GM21381 (cell line): ENCODE results near the gene PCDHGB5.
A peak's percentile ranks its signal among the peaks of the same experiment; 100 is the strongest.

Experiments used
- ATAC-seq: cut with Tn5 transposase; IDR thresholded peaks from one replicate; pipeline ENCODE4 v1.9.1; 2021; ENCODE audit warnings: mild to moderate bottlenecking, moderate library complexity; ENCODE audit not compliant: unreplicated experiment

Gene PCDHGB5

DNA sequence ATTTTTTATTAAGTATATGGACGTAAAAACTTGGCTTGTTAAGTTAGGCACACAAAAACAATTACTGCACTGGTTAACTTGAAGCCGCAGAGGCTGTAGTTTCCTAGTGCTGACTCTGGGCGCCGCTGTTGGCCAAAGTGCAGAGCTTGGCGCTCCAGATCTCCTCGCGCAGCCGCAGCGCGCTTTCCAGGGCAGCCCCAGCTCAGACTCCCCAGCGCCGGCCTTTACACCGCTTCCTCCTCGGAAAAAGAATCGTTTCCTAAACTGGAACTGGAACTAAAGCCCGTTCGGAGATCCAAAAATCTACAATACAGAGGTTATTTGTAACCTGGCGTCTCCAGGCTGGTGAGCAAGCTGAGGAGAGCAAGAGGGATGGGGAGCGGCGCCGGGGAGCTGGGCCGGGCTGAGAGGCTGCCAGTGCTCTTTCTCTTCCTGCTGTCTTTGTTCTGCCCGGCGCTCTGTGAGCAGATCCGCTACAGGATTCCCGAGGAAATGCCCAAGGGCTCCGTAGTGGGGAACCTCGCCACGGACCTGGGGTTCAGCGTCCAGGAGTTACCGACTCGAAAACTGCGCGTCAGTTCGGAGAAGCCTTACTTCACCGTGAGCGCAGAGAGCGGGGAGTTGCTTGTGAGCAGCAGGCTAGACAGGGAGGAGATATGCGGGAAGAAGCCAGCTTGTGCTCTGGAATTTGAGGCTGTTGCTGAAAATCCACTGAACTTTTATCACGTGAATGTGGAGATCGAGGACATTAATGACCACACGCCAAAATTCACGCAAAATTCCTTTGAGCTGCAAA lies at the start of gene PCDHGB5:
Gene PCDHGB5 (plus strand): TSS at position 192 of the 796 bp plus-strand sequence. CDS start 181 bp downstream, at position 373.
- ATAC-seq, result peak; percentile 75

GRCh38 chr5:141349917-141350619 lies 47.7 kb upstream of the PCDHGB5 start, which contains the start of gene PCDHGB1:
Gene PCDHGB1 (plus strand): TSS chr5:141350099. CDS start chr5:141350261, 162 bp downstream.
- ATAC-seq, result no peak

DNA sequence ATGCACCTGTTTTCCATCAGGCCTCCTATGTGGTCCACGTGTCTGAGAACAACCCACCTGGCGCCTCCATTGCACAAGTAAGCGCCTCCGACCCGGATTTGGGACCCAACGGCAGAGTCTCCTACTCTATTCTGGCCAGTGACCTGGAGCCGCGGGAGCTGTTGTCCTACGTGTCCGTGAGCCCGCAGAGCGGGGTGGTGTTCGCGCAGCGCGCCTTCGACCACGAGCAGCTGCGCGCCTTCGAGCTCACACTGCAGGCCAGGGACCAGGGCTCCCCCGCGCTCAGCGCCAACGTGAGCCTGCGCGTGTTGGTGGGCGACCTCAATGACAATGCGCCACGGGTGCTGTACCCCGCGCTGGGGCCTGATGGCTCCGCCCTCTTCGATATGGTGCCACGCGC lies 46.2 kb upstream of the PCDHGB5 start:
- ATAC-seq, result no peak

GRCh38 chr5:141354900-141355469 lies 42.8 kb upstream of the PCDHGB5 start, which contains the start of gene PCDHGA4:
Gene PCDHGA4 (plus strand): TSS chr5:141355021. CDS start chr5:141355108, 87 bp downstream.
- ATAC-seq, result no peak

DNA sequence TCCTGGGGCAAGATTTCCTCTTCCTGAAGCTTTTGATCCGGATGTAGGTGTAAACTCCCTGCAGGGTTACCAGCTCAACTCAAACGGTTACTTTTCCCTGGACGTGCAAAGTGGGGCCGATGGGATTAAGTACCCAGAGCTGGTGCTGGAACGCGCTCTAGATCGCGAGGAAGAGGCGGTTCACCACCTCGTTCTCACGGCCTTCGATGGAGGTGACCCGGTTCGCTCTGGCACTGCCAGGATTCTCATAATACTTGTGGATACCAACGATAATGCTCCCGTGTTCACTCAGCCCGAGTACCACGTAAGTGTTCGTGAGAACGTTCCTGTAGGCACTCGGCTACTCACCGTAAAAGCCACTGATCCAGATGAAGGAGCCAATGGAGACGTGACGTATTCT lies 42.1 kb upstream of the PCDHGB5 start:
- no peak for ATAC-seq

DNA sequence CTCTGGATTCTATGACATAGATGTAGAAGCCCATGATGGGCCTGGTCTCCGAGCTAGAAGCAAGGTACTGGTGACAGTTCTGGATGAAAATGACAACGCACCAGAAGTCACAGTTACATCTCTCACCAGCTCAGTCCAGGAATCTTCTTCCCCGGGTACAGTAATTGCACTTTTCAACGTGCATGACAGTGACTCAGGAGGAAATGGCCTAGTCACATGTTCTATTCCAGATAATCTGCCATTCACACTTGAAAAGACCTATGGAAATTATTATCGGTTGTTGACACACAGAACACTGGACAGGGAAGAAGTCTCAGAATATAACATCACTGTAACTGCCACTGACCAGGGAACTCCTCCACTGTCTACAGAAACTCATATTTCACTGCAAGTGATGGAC lies 41.6 kb upstream of the PCDHGB5 start:
- no peak for ATAC-seq

- no peak for ATAC-seq
These were observed 40.8 kb upstream of the PCDHGB5 start for GRCh38 chr5:141356950-141357349.

DNA sequence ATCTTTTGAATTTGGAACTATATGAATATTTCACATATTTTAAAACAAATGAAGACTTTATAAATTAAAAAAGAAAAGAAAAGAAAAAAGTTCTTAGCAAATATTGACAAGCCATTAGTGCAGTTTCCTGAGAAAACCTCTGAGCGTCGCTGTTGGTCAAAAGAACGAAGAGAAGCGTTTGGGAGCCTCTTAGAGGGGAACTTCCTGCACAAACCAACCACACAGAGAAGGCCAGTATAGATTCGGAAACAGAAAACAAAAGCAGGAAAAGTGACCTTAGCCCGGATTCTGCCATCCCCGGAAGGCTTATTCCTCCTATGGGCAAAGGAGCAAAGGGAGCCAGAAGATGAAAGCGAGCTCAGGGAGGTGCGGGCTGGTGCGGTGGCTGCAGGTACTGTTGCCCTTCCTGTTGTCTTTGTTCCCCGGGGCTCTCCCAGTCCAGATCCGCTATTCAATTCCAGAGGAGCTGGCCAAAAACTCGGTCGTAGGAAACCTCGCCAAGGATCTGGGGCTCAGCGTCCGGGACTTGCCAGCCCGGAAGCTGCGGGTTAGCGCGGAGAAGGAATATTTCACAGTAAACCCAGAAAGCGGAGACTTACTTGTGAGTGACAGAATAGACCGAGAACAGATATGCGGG lies 37.8 kb upstream of the PCDHGB5 start, which contains the start of gene PCDHGB2:
Gene PCDHGB2 (plus strand): TSS at position 205 of the 637 bp plus-strand sequence. CDS start 142 bp downstream, at position 347.
- ATAC-seq, result no peak

DNA sequence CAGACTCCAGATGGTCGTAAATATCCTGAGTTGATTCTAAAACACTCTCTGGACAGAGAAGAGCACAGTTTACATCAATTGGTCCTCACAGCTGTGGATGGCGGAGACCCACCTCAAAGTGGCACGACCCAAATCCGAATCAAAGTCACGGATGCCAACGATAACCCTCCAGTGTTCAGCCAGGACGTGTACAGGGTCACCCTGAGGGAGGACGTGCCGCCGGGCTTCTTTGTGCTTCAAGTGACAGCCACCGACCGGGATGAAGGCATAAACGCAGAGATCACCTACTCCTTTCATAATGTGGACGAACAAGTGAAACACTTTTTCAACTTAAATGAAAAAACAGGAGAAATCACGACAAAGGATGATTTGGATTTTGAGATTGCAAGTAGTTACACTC lies 37.1 kb upstream of the PCDHGB5 start:
- ATAC-seq, result no peak

DNA sequence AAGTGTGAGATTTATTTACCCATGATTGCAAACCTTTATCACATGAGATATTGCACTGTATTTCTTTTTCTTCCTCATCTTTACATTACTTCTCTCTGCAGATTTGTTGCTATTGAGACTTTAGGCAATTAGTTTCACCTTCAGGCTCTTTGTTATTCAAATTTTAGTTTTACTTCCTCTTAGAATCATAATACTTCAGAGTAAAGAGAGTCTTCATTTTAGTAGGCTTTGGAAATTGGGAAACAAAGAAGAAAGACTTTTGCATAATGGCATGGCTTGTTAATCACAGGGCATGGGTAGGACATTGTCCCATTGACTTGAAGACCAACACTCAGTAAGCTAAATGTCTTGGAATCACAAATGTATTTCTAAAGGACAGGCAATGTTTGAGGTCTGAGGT lies 35.0 kb upstream of the PCDHGB5 start:
- ATAC-seq, result no peak

- no peak for ATAC-seq
These were observed 33.6 kb upstream of the PCDHGB5 start, which contains the start of gene PCDHGA5 for GRCh38 chr5:141363952-141364660. Gene PCDHGA5 (plus strand): TSS chr5:141364162. CDS start chr5:141364331, 169 bp downstream.

- ATAC-seq, result no peak
These were observed 31.5 kb upstream of the PCDHGB5 start for GRCh38 chr5:141366016-141366896.

DNA sequence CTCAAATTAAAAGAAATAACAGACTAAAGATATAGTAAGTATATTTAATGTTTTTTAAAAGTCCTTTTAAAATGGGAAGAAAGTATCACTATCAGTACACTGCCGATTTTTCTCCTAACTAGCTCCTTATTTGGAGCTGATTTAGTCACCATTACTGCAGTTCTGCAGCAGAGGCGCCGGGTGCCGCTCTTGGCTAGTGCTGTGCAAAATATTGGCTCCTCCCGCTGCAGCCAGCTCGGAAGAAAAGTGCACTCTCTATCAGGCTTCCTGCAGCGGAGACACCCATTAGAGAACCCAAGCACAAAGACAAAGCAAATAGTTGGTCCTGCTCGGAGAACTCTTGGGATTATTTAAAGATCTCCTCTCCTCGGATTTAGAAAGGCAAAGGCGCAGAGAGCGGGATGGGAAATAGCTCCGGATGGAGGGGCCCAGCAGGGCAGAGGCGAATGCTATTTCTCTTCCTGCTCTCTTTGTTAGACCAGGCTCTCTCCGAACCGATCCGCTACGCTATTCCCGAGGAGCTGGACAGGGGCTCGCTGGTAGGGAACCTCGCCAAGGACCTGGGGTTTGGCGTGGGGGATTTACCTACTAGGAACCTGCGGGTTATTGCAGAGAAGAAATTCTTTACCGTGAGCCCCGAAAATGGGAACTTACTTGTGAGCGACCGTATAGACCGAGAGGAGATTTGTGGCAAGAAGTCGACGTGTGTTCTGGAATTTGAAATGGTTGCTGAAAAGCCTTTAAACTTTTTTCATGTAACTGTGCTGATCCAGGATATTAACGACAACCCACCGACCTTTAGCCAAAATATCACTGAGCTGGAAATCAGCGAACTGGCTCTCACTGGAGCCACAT lies 27.5 kb upstream of the PCDHGB5 start, which contains the start of gene PCDHGB3:
Gene PCDHGB3 (plus strand): TSS at position 249 of the 855 bp plus-strand sequence. CDS start 153 bp downstream, at position 402.
- ATAC-seq, result peak; percentile 97

DNA sequence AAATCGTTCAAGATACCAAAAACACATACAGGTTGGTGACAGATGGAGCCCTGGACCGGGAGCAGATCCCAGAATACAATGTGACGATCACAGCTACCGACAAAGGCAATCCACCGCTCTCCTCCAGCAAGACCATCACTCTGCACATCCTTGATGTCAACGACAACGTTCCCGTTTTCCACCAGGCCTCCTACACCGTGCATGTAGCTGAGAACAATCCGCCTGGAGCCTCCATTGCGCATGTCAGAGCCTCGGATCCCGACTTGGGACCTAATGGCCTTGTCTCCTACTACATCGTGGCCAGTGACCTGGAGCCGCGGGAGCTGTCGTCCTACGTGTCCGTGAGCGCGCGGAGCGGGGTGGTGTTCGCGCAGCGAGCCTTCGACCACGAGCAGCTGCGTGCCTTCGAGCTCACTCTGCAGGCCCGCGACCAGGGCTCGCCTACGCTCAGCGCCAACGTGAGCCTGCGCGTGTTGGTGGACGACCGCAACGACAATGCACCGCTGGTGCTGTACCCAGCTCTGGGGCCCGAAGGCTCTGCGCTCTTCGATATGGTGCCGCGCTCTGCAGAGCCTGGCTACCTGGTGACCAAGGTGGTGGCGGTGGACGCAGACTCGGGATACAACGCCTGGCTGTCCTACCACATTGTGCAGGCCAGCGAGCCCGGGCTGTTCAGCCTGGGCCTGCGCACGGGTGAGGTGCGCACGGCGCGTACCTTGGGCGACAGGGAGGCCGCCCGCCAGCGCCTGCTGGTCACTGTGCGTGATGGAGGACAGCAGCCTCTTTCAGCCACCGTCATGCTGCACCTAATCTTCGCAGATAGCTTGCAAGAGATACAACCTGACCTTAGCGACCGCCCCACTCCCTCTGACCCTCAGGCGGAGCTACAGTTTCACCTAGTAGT lies 25.9 kb upstream of the PCDHGB5 start:
- no peak for ATAC-seq

- no peak for ATAC-seq
These were observed 24.0 kb upstream of the PCDHGB5 start, which contains the start of gene PCDHGA6 for GRCh38 chr5:141373673-141374317. Gene PCDHGA6 (plus strand): TSS chr5:141373891. CDS start chr5:141374084, 193 bp downstream.

DNA sequence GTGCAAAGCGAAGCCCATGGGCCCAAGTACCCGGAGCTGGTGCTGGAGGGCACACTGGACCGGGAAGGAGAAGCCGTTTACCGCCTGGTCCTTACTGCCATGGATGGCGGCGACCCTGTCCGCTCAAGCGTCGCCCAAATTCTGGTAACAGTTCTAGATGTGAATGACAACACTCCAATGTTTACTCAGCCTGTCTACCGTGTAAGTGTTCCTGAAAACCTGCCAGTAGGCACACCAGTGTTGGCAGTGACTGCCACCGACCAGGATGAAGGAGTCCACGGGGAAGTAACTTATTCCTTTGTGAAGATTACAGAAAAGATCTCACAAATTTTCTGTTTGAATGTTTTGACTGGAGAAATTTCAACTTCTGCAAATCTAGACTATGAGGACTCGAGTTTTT lies 23.1 kb upstream of the PCDHGB5 start:
- ATAC-seq, result no peak
